A673 (cell line): ENCODE results near the gene SERPINC1.

ENCODE experiments used
- CTCF ChIP-seq: fragments of 300-800, 200-600 bp; sonication (generic); conservative IDR thresholded peaks from 2 replicates; pipeline ENCODE4 v1.5.1; 2017; ENCODE audit warnings: low read depth, mild to moderate bottlenecking, antibody characterized with exemption, low read length, moderate library complexity, mixed read lengths
- EZH2 ChIP-seq: fragments of 200-600 bp; sonication (generic); IDR thresholded peaks from 2 replicates; pipeline ENCODE4 v1.6.1; 2017; ENCODE audit warnings: borderline replicate concordance, low read depth, mild to moderate bottlenecking, mixed read lengths, antibody characterized with exemption, low read length; ENCODE audit not compliant: poor library complexity, severe bottlenecking

- TF ChIP-seq CTCF: no peak
- no peak for TF ChIP-seq EZH2
Measured at GRCh38 chr1:173884701-173885100, 32.4 kb downstream of the SERPINC1 start.
